Erythroblast (primary cell): ENCODE measurements around the gene RFPL1.

Experiments used
- GATA1 ChIP-seq: IDR thresholded peaks from 2 replicates; pipeline ENCODE4 v1.6.1; 2011; ENCODE audit warnings: low read depth, mild to moderate bottlenecking, control low read depth, low read length, moderate library complexity
- POLR2A ChIP-seq: IDR thresholded peaks from 2 replicates; pipeline ENCODE4 v1.6.1; 2011; ENCODE audit warnings: mild to moderate bottlenecking, low read length

GRCh38 chr22:29449296-29449875, 11.0 kb downstream of the RFPL1 start:
- TF ChIP-seq POLR2A: no peak
- no peak for TF ChIP-seq GATA1
